Uterus (tissue), 2 donors: ENCODE results near the gene PTRH2.

Experiments
- POLR2A ChIP-seq, 2 donors: fragments of 450-650 bp; IDR thresholded peaks; one replicate each; pipeline ENCODE4 v1.6.1; 2016; ENCODE audit warnings: antibody characterized with exemption in 2 of 2, mild to moderate bottlenecking in 1 of 2, moderate library complexity in 1 of 2
- TF ChIP-seq, protein P1 (sequence below), 4 experiments: fragments of 200-600 bp in 2 of 4; fragments of 450-650 bp in 2 of 4; sonication (generic) in 2 of 4; IDR thresholded peaks; one replicate each; pipeline ENCODE4 v1.5.1; 2016 to 2019; ENCODE audit warnings: antibody characterized with exemption in 4 of 4, mild to moderate bottlenecking in 2 of 4, moderate library complexity in 1 of 4

DNA sequence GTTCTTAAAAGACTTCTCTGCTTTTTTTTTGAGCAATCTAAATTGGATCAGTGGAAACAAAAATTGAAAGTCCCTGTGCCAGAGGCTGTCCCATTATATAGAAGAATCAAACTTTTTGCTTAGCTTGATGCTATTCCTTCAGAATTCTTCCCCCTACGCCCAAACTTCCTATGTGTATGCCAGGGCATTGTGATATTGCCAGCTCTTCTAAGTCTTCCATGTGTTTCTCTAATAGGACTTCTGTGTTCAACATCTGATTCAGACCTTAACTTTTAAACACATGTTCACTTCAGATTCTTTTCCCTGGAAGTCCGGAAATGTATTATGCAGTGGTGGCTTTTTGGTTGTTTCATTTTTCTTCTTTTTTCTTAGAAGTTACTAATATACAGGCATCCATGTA, 18.7 kb downstream of the PTRH2 start:
- TF ChIP-seq, protein P1, sequence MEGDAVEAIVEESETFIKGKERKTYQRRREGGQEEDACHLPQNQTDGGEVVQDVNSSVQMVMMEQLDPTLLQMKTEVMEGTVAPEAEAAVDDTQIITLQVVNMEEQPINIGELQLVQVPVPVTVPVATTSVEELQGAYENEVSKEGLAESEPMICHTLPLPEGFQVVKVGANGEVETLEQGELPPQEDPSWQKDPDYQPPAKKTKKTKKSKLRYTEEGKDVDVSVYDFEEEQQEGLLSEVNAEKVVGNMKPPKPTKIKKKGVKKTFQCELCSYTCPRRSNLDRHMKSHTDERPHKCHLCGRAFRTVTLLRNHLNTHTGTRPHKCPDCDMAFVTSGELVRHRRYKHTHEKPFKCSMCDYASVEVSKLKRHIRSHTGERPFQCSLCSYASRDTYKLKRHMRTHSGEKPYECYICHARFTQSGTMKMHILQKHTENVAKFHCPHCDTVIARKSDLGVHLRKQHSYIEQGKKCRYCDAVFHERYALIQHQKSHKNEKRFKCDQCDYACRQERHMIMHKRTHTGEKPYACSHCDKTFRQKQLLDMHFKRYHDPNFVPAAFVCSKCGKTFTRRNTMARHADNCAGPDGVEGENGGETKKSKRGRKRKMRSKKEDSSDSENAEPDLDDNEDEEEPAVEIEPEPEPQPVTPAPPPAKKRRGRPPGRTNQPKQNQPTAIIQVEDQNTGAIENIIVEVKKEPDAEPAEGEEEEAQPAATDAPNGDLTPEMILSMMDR (IDR thresholded peaks at IDR 0.05): no peak
- no peak for TF ChIP-seq POLR2A (IDR thresholded peaks at IDR 0.05)
